Uterus (tissue), 2 donors: ENCODE data around the gene CD300C.

Source experiments
- POLR2A ChIP-seq, 2 donors: fragments of 450-650 bp; IDR thresholded peaks; one replicate each; pipeline ENCODE4 v1.6.1; 2016; ENCODE audit warnings: antibody characterized with exemption in 2 of 2, mild to moderate bottlenecking in 1 of 2, moderate library complexity in 1 of 2
- TF ChIP-seq, protein P1 (sequence below), 4 experiments: fragments of 200-600 bp in 2 of 4; fragments of 450-650 bp in 2 of 4; sonication (generic) in 2 of 4; IDR thresholded peaks; one replicate each; pipeline ENCODE4 v1.5.1; 2016 to 2019; ENCODE audit warnings: antibody characterized with exemption in 4 of 4, mild to moderate bottlenecking in 2 of 4, moderate library complexity in 1 of 4

- TF ChIP-seq, protein P1, sequence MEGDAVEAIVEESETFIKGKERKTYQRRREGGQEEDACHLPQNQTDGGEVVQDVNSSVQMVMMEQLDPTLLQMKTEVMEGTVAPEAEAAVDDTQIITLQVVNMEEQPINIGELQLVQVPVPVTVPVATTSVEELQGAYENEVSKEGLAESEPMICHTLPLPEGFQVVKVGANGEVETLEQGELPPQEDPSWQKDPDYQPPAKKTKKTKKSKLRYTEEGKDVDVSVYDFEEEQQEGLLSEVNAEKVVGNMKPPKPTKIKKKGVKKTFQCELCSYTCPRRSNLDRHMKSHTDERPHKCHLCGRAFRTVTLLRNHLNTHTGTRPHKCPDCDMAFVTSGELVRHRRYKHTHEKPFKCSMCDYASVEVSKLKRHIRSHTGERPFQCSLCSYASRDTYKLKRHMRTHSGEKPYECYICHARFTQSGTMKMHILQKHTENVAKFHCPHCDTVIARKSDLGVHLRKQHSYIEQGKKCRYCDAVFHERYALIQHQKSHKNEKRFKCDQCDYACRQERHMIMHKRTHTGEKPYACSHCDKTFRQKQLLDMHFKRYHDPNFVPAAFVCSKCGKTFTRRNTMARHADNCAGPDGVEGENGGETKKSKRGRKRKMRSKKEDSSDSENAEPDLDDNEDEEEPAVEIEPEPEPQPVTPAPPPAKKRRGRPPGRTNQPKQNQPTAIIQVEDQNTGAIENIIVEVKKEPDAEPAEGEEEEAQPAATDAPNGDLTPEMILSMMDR (IDR thresholded peaks at IDR 0.05) = no peak
- TF ChIP-seq POLR2A (IDR thresholded peaks at IDR 0.05) = no peak
These were observed 48.4 kb downstream of the CD300C start for GRCh38 chr17:74497471-74497870.
